Mesenchymal stem cell (in vitro differentiated cells and primary cell): ENCODE results near the gene TECPR1.

ENCODE experiments used
- DNase-seq: peaks from one replicate; pipeline ENCODE4 v3.0.0-alpha.2; 2013
- H2AFZ ChIP-seq: one replicate; pipeline ENCODE4 v1.6.1; 2013; ENCODE audit warnings: low read depth, mild to moderate bottlenecking, control low read depth, inconsistent platforms, low read length, moderate library complexity
- H2AK5ac ChIP-seq: 2 replicates; pipeline ENCODE4 v1.6.1; 2013; ENCODE audit warnings: low read length, moderate library complexity, mild to moderate bottlenecking, inconsistent platforms; ENCODE audit not compliant: severe bottlenecking
- H2BK120ac ChIP-seq: one replicate; pipeline ENCODE4 v1.6.1; 2013; ENCODE audit warnings: low read depth, mild to moderate bottlenecking, inconsistent platforms, low read length, moderate library complexity
- H2BK12ac ChIP-seq, 2 experiments: one replicate each; pipeline ENCODE4 v1.6.1; 2013; ENCODE audit warnings: inconsistent platforms in 2 of 2, low read length in 2 of 2, mild to moderate bottlenecking in 2 of 2, moderate library complexity in 2 of 2, control low read depth in 1 of 2
- H2BK15ac ChIP-seq: one replicate; pipeline ENCODE4 v1.6.1; 2013; ENCODE audit warnings: mild to moderate bottlenecking, low read depth, inconsistent platforms; ENCODE audit not compliant: poor library complexity, severe bottlenecking
- H2BK5ac ChIP-seq: 2 replicates; pipeline ENCODE4 v1.6.1; 2013; ENCODE audit warnings: low read depth, mild to moderate bottlenecking, low read length, control low read depth, inconsistent platforms; ENCODE audit not compliant: poor library complexity, severe bottlenecking
- H3K14ac ChIP-seq, 2 experiments: one replicate each; pipeline ENCODE4 v1.6.1; 2013; ENCODE audit warnings: inconsistent platforms in 2 of 2, low read length in 2 of 2, control low read depth in 1 of 2, mild to moderate bottlenecking in 1 of 2, moderate library complexity in 1 of 2
- H3K18ac ChIP-seq, 2 experiments: one replicate each; pipeline ENCODE4 v1.6.1; 2013; ENCODE audit warnings: inconsistent platforms in 2 of 2, low read length in 2 of 2, control low read depth in 1 of 2, low read depth in 1 of 2, mild to moderate bottlenecking in 1 of 2
- H3K23ac ChIP-seq, 2 experiments: one replicate each; pipeline ENCODE4 v1.6.1; 2013; ENCODE audit warnings: inconsistent platforms in 2 of 2, low read length in 2 of 2, mild to moderate bottlenecking in 2 of 2, moderate library complexity in 2 of 2, control low read depth in 1 of 2
- H3K27ac ChIP-seq: 2 replicates; pipeline ENCODE4 v1.5.1; 2013; ENCODE audit warnings: mild to moderate bottlenecking, moderate library complexity, low read length, control low read depth, inconsistent platforms; ENCODE audit not compliant: poor library complexity, severe bottlenecking
- H3K27me3 ChIP-seq, 2 experiments: 2 replicates each; pipeline versions ENCODE4 v1.6.1 to v1.7.0; 2013; ENCODE audit warnings: low read length in 2 of 2, mild to moderate bottlenecking in 2 of 2, moderate library complexity in 2 of 2, control low read depth in 1 of 2, inconsistent platforms in 1 of 2; ENCODE audit not compliant: control insufficient read depth in 1 of 2, insufficient read depth in 1 of 2
- H3K36me3 ChIP-seq, 2 experiments: 2 replicates each; pipeline versions ENCODE4 v1.6.1 to v1.7.0; 2013; ENCODE audit warnings: low read length in 2 of 2, control low read depth in 1 of 2, inconsistent platforms in 1 of 2, low read depth in 1 of 2, mild to moderate bottlenecking in 1 of 2; ENCODE audit not compliant: insufficient read depth in 2 of 2, control insufficient read depth in 1 of 2
- H3K4ac ChIP-seq, 2 experiments: one replicate each; pipeline ENCODE4 v1.6.1; 2013; ENCODE audit warnings: inconsistent platforms in 2 of 2, low read length in 2 of 2, mild to moderate bottlenecking in 2 of 2, moderate library complexity in 2 of 2, control low read depth in 1 of 2, low read depth in 1 of 2
- H3K4me1 ChIP-seq: 2 replicates; pipeline ENCODE4 v1.6.1; 2013; ENCODE audit warnings: low read depth, low read length, control low read depth; ENCODE audit not compliant: control insufficient read depth, insufficient read depth
- H3K4me2 ChIP-seq: 2 replicates; pipeline ENCODE4 v1.6.1; 2013; ENCODE audit warnings: low read length, mild to moderate bottlenecking, inconsistent platforms; ENCODE audit not compliant: poor library complexity, severe bottlenecking
- H3K4me3 ChIP-seq, 2 experiments: 2 replicates each; pipeline versions ENCODE4 v1.5.1 to v1.7.0; 2013; ENCODE audit warnings: low read length in 2 of 2, mild to moderate bottlenecking in 2 of 2, control low read depth in 1 of 2, low read depth in 1 of 2; ENCODE audit not compliant: insufficient read depth in 1 of 2
- H3K79me1 ChIP-seq: replicated peaks from 2 replicates; pipeline ENCODE4 v1.6.1; 2013; ENCODE audit warnings: mild to moderate bottlenecking, control low read depth, low read length, inconsistent platforms; ENCODE audit not compliant: poor library complexity, severe bottlenecking
- H3K9ac ChIP-seq: 2 replicates; pipeline ENCODE4 v1.7.0; 2013; ENCODE audit warnings: mild to moderate bottlenecking, low read length, moderate library complexity
- H3K9me3 ChIP-seq: 2 replicates; pipeline ENCODE4 v1.7.0; 2013; ENCODE audit warnings: mild to moderate bottlenecking, low read length; ENCODE audit not compliant: control insufficient read depth
- H4K8ac ChIP-seq: one replicate; pipeline ENCODE4 v1.6.1; 2013; ENCODE audit warnings: inconsistent platforms, mild to moderate bottlenecking, low read length, moderate library complexity
- H4K91ac ChIP-seq: one replicate; pipeline ENCODE4 v1.6.1; 2013; ENCODE audit warnings: mild to moderate bottlenecking, low read length, inconsistent platforms
- whole genome bisulfite sequencing: methylation state at CpG from one replicate; pipeline ENCODE4 v1.1.7; 2013; ENCODE audit warnings: mixed read lengths; 5-methylcytosine and 5-hydroxymethylcytosine counted together

The TECPR1 gene

DNA sequence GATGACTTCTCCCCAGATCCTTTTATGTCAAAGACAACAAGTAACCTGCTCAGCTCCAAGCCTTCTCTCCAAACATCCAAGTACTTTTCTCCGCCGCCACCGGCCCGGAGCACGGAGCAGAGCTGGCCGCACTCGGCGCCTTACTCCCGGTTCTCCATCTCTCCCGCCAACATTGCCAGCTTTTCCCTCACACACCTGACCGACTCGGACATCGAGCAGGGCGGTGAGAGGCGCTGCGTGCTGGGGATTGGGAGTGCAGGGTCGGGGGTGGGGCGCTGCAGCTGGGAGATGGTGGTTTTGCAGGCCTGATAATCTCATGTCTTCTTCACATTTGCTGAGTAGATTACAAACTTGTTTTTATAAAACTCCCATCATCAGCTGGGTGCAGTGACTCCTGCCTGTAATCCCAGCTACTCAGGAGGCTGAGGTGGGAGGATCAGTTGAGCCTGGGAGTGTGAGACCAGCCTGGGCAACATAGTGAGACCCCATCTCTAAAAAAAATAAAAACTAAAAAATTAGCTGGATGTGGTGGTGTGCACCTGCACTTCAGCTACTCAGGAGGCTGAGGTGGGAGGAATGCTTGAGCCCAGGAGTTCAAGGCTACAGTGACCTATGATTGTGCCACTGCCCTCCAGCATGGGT lies 47.9 kb downstream of the TECPR1 start:
- H2BK120ac ChIP-seq, result no peak overlapping the region
- no peak overlapping the region for H2AFZ ChIP-seq
- no peak overlapping the region for H4K91ac ChIP-seq
- peaks cover 27 to 39% of the 10 kb centered on the region in 2 experiments for H3K36me3 ChIP-seq
- H3K18ac ChIP-seq, result no peak overlapping the region
- no peak overlapping the region for H3K9ac ChIP-seq
- H3K27ac ChIP-seq, result no peak overlapping the region
- no peak overlapping the region for H3K14ac ChIP-seq
- no peak for DNase-seq
- no peak overlapping the region for H2BK15ac ChIP-seq
- H3K23ac ChIP-seq, result no peak overlapping the region
- H3K4me1 ChIP-seq, result peaks cover 6% of the 10 kb centered on the region
- no peak overlapping the region for H2AK5ac ChIP-seq
- peaks cover 33% of the 10 kb centered on the region for H3K79me1 ChIP-seq
- no peak overlapping the region for H3K4me2 ChIP-seq
- H4K8ac ChIP-seq, result no peak overlapping the region
- no peaks in the 10 kb centered on the region for H3K9me3 ChIP-seq
- no peak overlapping the region for H2BK12ac ChIP-seq
- H3K4ac ChIP-seq, result no peak overlapping the region
- WGBS, result over 99% methylated on average over 14 of the region's 18 CpGs
- H2BK5ac ChIP-seq, result no peak overlapping the region
- H3K27me3 ChIP-seq, result no peaks in the 10 kb centered on the region
- no peak overlapping the region for H3K4me3 ChIP-seq

DNA sequence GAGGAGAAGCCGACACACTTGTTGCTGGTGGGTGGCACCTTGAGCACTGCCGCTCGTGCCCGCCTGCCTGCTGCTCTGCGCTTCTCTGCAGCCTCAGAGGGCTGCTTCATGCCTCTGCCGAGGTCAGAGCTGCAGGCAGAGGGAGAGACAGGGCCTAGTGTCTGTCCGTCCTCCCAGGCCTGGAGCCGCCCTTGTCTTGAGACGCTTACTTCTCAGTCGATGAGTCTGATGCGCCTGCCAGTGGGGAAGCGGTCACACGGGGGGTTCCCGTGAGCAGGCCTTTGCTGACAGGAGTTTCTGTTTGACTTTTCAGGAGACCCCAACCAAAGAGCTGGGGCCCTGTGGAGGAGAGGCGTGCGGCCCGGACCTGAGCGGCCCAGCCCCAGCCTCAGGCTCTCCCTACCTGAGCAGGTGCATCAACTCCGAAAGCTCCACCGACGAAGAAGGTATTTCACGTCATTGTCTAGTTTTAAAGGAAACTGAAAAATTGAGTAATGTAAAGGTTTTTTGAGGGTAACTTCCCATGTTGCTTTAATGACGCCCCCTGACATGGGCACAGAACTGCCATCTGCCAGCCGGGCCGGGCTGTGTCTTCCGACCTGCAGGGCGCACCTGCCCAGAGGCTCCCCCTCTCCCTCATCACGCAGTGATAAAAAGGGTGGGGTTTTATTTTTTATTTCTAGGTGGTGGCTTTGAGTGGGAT lies 48.6 kb downstream of the TECPR1 start:
- H2BK15ac ChIP-seq, result no peak overlapping the region
- H2BK120ac ChIP-seq, result no peak overlapping the region
- peaks cover 6% of the 10 kb centered on the region for H3K4me1 ChIP-seq
- H4K91ac ChIP-seq, result no peak overlapping the region
- peaks cover 33% of the 10 kb centered on the region for H3K79me1 ChIP-seq
- no peak overlapping the region for H2AK5ac ChIP-seq
- DNase-seq, result no peak
- H3K18ac ChIP-seq, result no peak overlapping the region
- H2BK5ac ChIP-seq, result no peak overlapping the region
- 98% methylated on average over 23 of the region's 28 CpGs for WGBS
- H2BK12ac ChIP-seq, result no peak overlapping the region
- H3K4ac ChIP-seq, result no peak overlapping the region
- no peak overlapping the region for H2AFZ ChIP-seq
- no peaks in the 10 kb centered on the region for H3K27me3 ChIP-seq
- no peak overlapping the region for H3K9ac ChIP-seq
- H3K4me3 ChIP-seq, result no peak overlapping the region
- no peak overlapping the region for H3K4me2 ChIP-seq
- H3K27ac ChIP-seq, result no peak overlapping the region
- H3K14ac ChIP-seq, result no peak overlapping the region
- peaks cover 27 to 39% of the 10 kb centered on the region in 2 experiments for H3K36me3 ChIP-seq
- H3K23ac ChIP-seq, result no peak overlapping the region
- H4K8ac ChIP-seq, result no peak overlapping the region
- no peaks in the 10 kb centered on the region for H3K9me3 ChIP-seq

DNA sequence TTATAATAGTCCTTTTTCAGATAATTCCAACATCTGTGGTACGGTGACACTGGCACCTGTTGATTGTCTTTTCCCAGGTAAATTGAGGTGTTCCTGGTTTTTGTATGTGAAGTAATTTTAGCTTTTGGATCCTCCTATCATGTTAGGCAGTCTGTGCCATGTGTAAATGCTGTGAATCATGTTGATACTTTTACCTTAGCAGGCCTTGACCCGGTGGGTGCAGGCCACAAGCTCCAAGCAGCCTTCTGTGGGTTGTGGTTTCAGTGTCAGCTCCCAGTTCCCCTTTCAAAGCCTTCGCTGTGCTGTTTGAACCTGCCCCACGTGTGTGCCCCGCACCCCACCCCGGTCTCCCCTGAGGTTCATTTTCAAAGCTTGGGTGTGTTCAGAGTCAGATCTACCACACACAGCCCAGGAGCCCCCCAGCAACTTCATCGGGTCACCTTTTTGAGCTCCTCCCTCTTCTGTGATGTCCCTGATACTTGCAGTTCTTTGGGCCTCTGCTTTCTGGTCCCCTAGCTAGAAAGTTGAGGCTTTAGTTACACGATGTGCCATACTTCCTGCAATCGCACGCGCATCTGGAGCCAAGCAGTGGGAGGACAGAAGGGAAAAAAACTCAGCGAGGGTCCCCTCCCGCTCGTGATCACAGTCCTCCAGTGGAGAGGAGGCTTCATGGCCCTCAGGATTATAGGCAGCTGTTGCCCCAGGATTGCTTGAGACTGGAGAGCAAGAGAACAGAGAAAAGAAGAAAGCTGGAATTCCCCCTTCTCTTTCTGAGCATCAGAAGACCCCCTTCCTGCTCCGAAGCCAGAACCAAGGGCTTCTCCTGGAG lies 49.5 kb downstream of the TECPR1 start:
- H2BK5ac ChIP-seq, result no peak overlapping the region
- no peak overlapping the region for H3K4ac ChIP-seq
- no peak overlapping the region for H4K91ac ChIP-seq
- no peak overlapping the region for H3K4me2 ChIP-seq
- no peaks in the 10 kb centered on the region for H3K27me3 ChIP-seq
- no peak overlapping the region for H3K14ac ChIP-seq
- peaks cover 33% of the 10 kb centered on the region for H3K79me1 ChIP-seq
- peaks cover 27 to 39% of the 10 kb centered on the region in 2 experiments for H3K36me3 ChIP-seq
- WGBS, result 94% methylated on average over 15 of the region's 15 CpGs
- H3K27ac ChIP-seq, result no peak overlapping the region
- no peak overlapping the region for H2BK12ac ChIP-seq
- peaks cover 6% of the 10 kb centered on the region for H3K4me1 ChIP-seq
- H3K9me3 ChIP-seq, result no peaks in the 10 kb centered on the region
- H3K4me3 ChIP-seq, result no peak overlapping the region
- no peak overlapping the region for H2BK15ac ChIP-seq
- no peak overlapping the region for H3K23ac ChIP-seq
- no peak overlapping the region for H3K18ac ChIP-seq
- H2AK5ac ChIP-seq, result no peak overlapping the region
- H2AFZ ChIP-seq, result no peak overlapping the region
- H3K9ac ChIP-seq, result no peak overlapping the region
- H2BK120ac ChIP-seq, result no peak overlapping the region
- no peak for DNase-seq
- H4K8ac ChIP-seq, result no peak overlapping the region

DNA sequence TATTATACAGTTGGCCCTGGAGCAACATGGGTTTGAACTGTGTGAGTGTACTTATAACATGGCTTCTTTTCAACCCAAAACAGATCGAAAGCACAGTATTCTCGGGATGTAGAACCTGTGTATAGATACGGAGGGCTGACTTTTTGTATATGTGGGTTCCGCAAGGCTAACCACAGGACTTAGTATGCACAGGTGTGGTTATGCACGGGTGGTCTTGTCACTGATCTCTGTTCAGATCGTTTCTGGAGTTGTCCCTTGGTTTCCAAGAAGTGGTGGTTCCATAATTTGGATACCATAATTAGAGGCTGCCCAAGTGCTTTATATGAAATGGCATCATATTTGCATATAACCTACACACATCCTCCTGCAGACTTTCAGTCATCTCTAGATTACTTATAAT lies 51.7 kb downstream of the TECPR1 start:
- Histone ChIP-seq H3K4me1 (peaks cover 6% of the 10 kb centered on the region), H3K14ac (no peak overlapping the region), H3K4me2 (no peak overlapping the region), H3K18ac (no peak overlapping the region), H3K9me3 (no peaks in the 10 kb centered on the region), H4K91ac (no peak overlapping the region), H2AFZ (no peak overlapping the region), H2AK5ac (no peak overlapping the region), H3K4me3 (no peak overlapping the region), H3K27me3 (no peaks in the 10 kb centered on the region), H2BK120ac (no peak overlapping the region), H3K4ac (no peak overlapping the region), H3K79me1 (peaks cover 39% of the 10 kb centered on the region), H3K36me3 (peaks cover 19 to 30% of the 10 kb centered on the region in 2 experiments), H2BK5ac (no peak overlapping the region), H4K8ac (no peak overlapping the region), H3K9ac (no peak overlapping the region), H3K27ac (no peak overlapping the region), H2BK12ac (no peak overlapping the region), H3K23ac (no peak overlapping the region), H2BK15ac (no peak overlapping the region)
- WGBS, result 96% methylated on average over 6 of the region's 6 CpGs
- DNase-seq, result no peak
